Vagina (tissue), 2 donors: Measurements from ENCODE around the gene TRIM37. TPM values are rescaled to one million over a fixed set of nuclear protein-coding genes. Genes with fewer than 3 reads are reported as not detected.

Experiments used
- DNase-seq, 2 donors: peaks; one replicate each; pipeline ENCODE4 v3.0.0-alpha.2; 2017; ENCODE audit errors: extremely low spot score in 2 of 2
- H3K27ac ChIP-seq: fragments of 200-600 bp; sonication (generic); one replicate; pipeline ENCODE4 v1.5.1; 2019
- H3K27me3 ChIP-seq: fragments of 200-600 bp; sonication (generic); one replicate; pipeline ENCODE4 v1.5.1; 2019
- H3K36me3 ChIP-seq, 2 donors: fragments of 200-600 bp; sonication (generic); one replicate each; pipeline ENCODE4 v1.5.1; 2017 to 2019
- H3K4me1 ChIP-seq: fragments of 200-600 bp; sonication (generic); one replicate; pipeline ENCODE4 v1.5.1; 2019
- H3K4me3 ChIP-seq, 2 donors: fragments of 200-600 bp; sonication (generic); 1 replicate in 1 of 2; 2 replicates in 1 of 2; pipeline ENCODE4 v1.5.1; 2016 to 2019
- H3K9me3 ChIP-seq: fragments of 200-600 bp; sonication (generic); one replicate; pipeline ENCODE4 v1.5.1; 2019
- CTCF ChIP-seq, 3 experiments: fragments of 450-650 bp in 2 of 3; fragments of 200-600 bp in 1 of 3; sonication (generic) in 1 of 3; IDR thresholded peaks; one replicate each; pipeline ENCODE4 v1.5.1; 2017 to 2019; ENCODE audit warnings: antibody characterized with exemption in 3 of 3, mild to moderate bottlenecking in 2 of 3, moderate library complexity in 2 of 3
- POLR2A ChIP-seq, 2 donors: fragments of 450-650 bp; IDR thresholded peaks; one replicate each; pipeline ENCODE4 v1.6.1; 2017; ENCODE audit warnings: antibody characterized with exemption in 2 of 2, mild to moderate bottlenecking in 2 of 2, moderate library complexity in 2 of 2
- POLR2AphosphoS5 ChIP-seq, 2 donors: sonication (generic); formaldehyde crosslinking; IDR thresholded peaks; one replicate each; pipeline ENCODE4 v1.9.0; 2017; ENCODE audit warnings: antibody characterized with exemption in 2 of 2, mild to moderate bottlenecking in 2 of 2, low read depth in 1 of 2; ENCODE audit not compliant: insufficient read depth in 1 of 2
- intact Hi-C: fragments of 100-400 bp; cut with DNase I; formaldehyde crosslinking; loops from one replicate; pipeline ENCODE4 v1.15.1; 2023
- total RNA-seq: library from RNA; depleted of rRNA; stranded (reverse); fragments of >200 nt; gene quantifications from one replicate; pipeline ENCODE4 v1.2.3, GENCODE V29; 2016

Gene TRIM37
- total RNA-seq: 20.4 TPM

DNA sequence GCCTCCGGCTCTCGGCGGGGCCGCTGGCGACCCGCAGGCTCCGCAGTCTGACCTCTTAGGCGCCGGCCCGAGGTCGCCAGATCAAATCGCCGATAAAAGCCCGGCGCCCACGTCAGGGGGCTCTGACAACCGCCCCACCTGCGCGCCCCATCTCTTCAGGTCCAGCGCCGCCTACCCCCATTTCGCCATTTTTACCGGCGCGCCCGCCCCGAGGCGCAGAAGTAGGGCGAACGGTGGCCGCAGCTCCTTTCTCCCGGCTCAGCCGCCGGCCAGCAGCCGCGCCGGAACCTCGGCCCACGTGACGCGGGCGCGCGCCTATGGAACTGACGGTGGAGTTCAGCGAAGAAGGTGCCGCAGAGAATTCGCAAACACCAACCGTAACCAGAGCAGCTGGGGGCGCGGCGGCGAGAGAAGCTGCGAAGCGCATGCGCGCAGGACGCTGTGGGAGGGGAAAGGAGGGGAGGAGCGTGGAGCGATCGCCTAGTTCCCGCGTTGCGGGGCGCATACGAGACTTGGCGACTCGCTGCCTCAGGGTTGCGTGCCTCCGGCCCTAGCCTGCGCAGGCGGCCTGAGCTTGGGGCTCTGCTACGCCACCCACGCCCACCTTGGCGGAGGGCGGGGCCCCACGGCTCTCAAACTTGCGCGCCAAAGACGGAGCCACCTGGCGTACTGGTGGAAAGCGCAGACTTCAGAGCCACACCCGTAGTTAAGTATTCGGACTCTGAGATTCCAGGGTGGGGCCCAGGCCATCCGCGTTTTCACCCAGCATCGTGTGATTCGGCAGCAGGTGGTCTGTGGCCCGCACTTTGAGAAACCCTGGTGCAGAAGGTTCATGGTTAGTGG lies at the start of gene TRIM37:
Gene TRIM37, minus strand, starts transcription at position 418 of the 843 bp plus-strand sequence. CDS start 419 bp downstream, outside the sequence.
- intact Hi-C loops: no loop called here
- Histone ChIP-seq H3K4me3 (peak within 1 kb of the TSS; percentile 74 to 76), H3K36me3 (no peaks in the 10 kb centered on the region), H3K27me3 (no peaks in the 10 kb centered on the region), H3K4me1 (peaks cover 41% of the 10 kb centered on the region), H3K9me3 (no peaks in the 10 kb centered on the region), H3K27ac (peak within 1 kb of the TSS; percentile 85)
- peak; percentile 97 to 98 for DNase-seq
- TF ChIP-seq POLR2A (IDR thresholded peaks at IDR 0.05): peak in 1 of 2 donors; percentile 29
- TF ChIP-seq CTCF (IDR thresholded peaks at IDR 0.05): no peak
- peak; percentile 91 to 93 for TF ChIP-seq POLR2AphosphoS5 (IDR thresholded peaks at IDR 0.05; ENCODE audit: insufficient read depth in 1 of 2, low read depth in 1 of 2)

DNA sequence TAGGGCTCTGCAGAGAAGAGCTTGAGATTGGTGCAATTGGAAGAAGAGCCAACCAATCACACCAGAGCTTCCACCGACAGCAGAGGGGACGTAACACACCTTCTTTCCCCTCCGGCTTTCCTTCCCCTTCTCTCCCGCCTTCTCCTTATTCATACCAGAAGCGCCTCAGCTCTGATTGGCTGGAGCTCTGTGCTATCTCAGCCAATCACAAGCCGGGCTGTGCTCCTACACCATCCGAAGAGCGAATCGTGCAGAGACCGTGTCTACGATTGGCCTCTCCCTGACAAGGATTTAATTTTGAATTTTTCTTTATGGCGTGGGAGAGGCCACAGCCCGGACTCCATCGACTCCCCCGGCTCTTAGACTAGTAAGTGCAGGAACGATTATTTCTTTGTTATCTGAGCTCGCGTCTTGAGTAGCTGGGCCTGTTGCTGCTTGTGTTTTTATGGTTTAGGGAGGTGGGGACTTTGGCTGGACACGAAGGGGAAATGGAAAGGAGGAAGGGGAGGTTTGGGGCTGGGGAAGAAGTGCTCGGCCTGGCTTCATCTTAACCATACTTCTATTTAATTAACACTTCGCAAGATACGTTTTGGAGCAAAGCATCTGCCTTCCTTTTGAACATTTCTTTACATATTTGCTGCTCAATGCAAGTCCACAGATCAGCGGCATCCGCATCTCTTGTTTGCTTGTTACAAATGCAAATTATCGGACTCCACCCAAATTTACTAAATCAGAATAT lies 48.9 kb upstream of the TRIM37 start, which contains the start of gene PRR11:
Gene PRR11, plus strand, starts transcription at position 308 of the 739 bp plus-strand sequence. CDS start 14,007 bp downstream, outside the sequence.
- no peaks in the 10 kb centered on the region for H3K36me3 ChIP-seq
- no peaks in the 10 kb centered on the region for H3K9me3 ChIP-seq
- intact Hi-C loops: no loop called here
- peak within 1 kb of the TSS; percentile 77 for H3K27ac ChIP-seq
- no peak for TF ChIP-seq POLR2A (IDR thresholded peaks at IDR 0.05)
- TF ChIP-seq POLR2AphosphoS5 (IDR thresholded peaks at IDR 0.05; ENCODE audit: insufficient read depth in 1 of 2, low read depth in 1 of 2): peak in 1 of 2 donors; percentile 68
- peaks cover 18% of the 10 kb centered on the region for H3K4me1 ChIP-seq
- peak; percentile 98 to 100 for DNase-seq
- H3K27me3 ChIP-seq: no peaks in the 10 kb centered on the region
- peak within 1 kb of the TSS; percentile 53 to 63 for H3K4me3 ChIP-seq

DNA sequence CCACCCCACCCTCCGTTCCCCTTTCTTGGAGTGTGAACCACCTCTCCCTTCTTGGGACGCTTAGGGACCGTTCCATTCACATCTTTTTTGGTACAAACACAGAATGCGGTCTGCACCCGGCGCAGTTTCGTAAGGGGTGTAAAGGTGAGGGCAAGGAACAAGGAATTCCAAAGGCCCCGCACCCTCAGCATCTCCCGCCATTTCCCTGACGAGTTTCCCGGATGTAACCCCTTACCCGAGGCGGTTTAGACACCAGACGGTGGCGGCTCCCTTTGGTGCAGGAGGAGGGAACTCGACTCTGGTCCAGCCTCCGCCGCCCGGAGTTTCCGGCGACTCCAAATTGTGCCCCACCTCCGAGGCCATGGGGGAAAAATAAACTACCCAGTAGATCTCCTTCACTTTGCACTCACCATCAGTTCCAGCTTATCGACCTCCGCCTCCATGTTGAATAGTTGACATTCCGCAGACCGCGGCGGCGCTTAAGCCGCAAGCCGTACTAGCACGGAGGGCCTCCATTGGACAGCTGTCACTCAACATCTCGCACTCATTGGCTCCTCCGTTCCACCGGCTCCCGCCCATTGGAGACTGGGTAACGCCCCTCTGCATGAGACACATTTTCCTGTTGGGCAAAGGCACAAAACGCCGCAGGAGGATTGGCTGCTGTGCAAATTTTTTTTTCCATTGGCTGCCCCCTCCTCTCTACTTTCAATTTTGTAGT lies 48.2 kb upstream of the TRIM37 start, which contains the start of gene SKA2:
Gene SKA2, minus strand, starts transcription at position 466 of the 718 bp plus-strand sequence. Its CDS starts 23 bp downstream, at position 443.
- TF ChIP-seq POLR2A (IDR thresholded peaks at IDR 0.05) (no peak), CTCF (IDR thresholded peaks at IDR 0.05) (no peak), POLR2AphosphoS5 (IDR thresholded peaks at IDR 0.05; ENCODE audit: insufficient read depth in 1 of 2, low read depth in 1 of 2) (peak; percentile 84 to 88)
- H3K9me3 ChIP-seq: no peaks in the 10 kb centered on the region
- peak within 1 kb of the TSS; percentile 77 for H3K27ac ChIP-seq
- H3K4me3 ChIP-seq: peak within 1 kb of the TSS; percentile 53 to 63
- H3K4me1 ChIP-seq: peaks cover 18% of the 10 kb centered on the region
- peak in 1 of 2 donors; percentile 99 for DNase-seq
- H3K36me3 ChIP-seq: no peaks in the 10 kb centered on the region
- intact Hi-C loops: no loop called here
- H3K27me3 ChIP-seq: no peaks in the 10 kb centered on the region

GRCh38 chr17:59154292-59154720 lies 47.6 kb upstream of the TRIM37 start:
- H3K4me3 ChIP-seq: peak overlapping the region; percentile 53 to 63
- no peaks in the 10 kb centered on the region for H3K27me3 ChIP-seq
- DNase-seq: peak in 1 of 2 donors; percentile 89
- peaks cover 18% of the 10 kb centered on the region for H3K4me1 ChIP-seq
- intact Hi-C loops: no loop called here
- H3K9me3 ChIP-seq: no peaks in the 10 kb centered on the region
- TF ChIP-seq POLR2AphosphoS5 (IDR thresholded peaks at IDR 0.05; ENCODE audit: insufficient read depth in 1 of 2, low read depth in 1 of 2) (no peak), POLR2A (IDR thresholded peaks at IDR 0.05) (no peak), CTCF (IDR thresholded peaks at IDR 0.05) (no peak)
- H3K36me3 ChIP-seq: no peaks in the 10 kb centered on the region
- peak overlapping the region; percentile 77 for H3K27ac ChIP-seq

- DNase-seq: no peak
- H3K4me3 ChIP-seq: no peak overlapping the region
- H3K4me1 ChIP-seq: peaks cover 18% of the 10 kb centered on the region
- TF ChIP-seq CTCF (IDR thresholded peaks at IDR 0.05) (no peak), POLR2A (IDR thresholded peaks at IDR 0.05) (no peak), POLR2AphosphoS5 (IDR thresholded peaks at IDR 0.05; ENCODE audit: insufficient read depth in 1 of 2, low read depth in 1 of 2) (no peak)
- no peak overlapping the region for H3K27ac ChIP-seq
- intact Hi-C loops: no loop called here
- no peaks in the 10 kb centered on the region for H3K9me3 ChIP-seq
- no peaks in the 10 kb centered on the region for H3K27me3 ChIP-seq
- no peaks in the 10 kb centered on the region for H3K36me3 ChIP-seq
Measured at GRCh38 chr17:59152925-59153324, 46.2 kb upstream of the TRIM37 start.
